SK-N-SH treated with all-trans-retinoic acid at 6 μM for 48 hours (cell line): ENCODE results near the gene SIAH2.

Source experiments
- PPARA ChIP-seq: fragments of 250-450 bp; sonication (Bioruptor Pico); IDR thresholded peaks from 2 replicates; pipeline ENCODE4 v1.5.0; 2020; ENCODE audit warnings: mild to moderate bottlenecking, borderline replicate concordance
- RARB ChIP-seq: fragments of 250-450 bp; sonication (Bioruptor Pico); IDR thresholded peaks from 2 replicates; pipeline ENCODE4 v1.8.0; 2021; ENCODE audit warnings: mild to moderate bottlenecking, moderate library complexity
- ZFP30 ChIP-seq: fragments of 450-650 bp; formaldehyde crosslinking; IDR thresholded peaks from 2 replicates; pipeline ENCODE4 v1.5.0; 2022; ENCODE audit warnings: mild to moderate bottlenecking, moderate library complexity
- ZNF70 ChIP-seq: fragments of 450-650 bp; formaldehyde crosslinking; IDR thresholded peaks from 2 replicates; pipeline ENCODE4 v1.5.0; 2020; ENCODE audit warnings: mild to moderate bottlenecking, moderate library complexity

GRCh38 chr3:150764566-150764965 lies 1.6 kb upstream of the SIAH2 start:
- TF ChIP-seq RARB = no peak
- no peak for TF ChIP-seq ZFP30 (CRISPR knock-in tag)
- no peak for TF ChIP-seq PPARA (CRISPR knock-in tag)
- TF ChIP-seq ZNF70 = no peak
